Measurements from ENCODE around the gene OSBP2.

Gene OSBP2

DNA sequence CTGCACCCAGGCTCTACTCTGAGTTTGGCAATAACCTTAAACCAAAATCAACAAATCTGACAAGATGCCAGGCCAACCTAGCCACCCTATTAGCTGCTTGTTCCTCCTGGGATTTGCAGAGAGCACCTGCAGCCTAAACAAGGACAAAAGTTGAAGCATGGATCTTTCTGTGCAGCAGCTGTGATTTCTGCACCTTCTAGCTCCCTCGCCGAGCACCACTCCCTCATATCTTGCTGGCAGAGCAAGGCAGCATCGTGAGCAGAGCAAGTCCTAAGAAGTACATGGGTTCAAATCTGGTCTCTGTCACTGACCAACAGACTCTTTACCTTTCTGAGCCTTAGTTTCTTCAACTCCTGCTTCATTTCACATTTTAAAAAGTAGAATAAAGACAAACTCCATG is 235.6 kb downstream of the OSBP2 start:
- Histone ChIP-seq H3K4me2 (ENCODE audit: low read length) (no peak overlapping the region), H3K27ac (ENCODE audit: low read length) (no peak overlapping the region), H3K4me1 (ENCODE audit: low read length) (no peaks in the 10 kb centered on the region), H2AFZ (ENCODE audit: low read depth, low read length) (no peak overlapping the region), H3K4me3 (ENCODE audit: low read length) (no peak overlapping the region), H3K79me2 (ENCODE audit: low read length) (no peaks in the 10 kb centered on the region), H3K9me3 (ENCODE audit: insufficient read depth, low read length) (no peaks in the 10 kb centered on the region), H3K9ac (ENCODE audit: low read length) (no peak overlapping the region), H3K27me3 (ENCODE audit: low read depth, low read length) (no peaks in the 10 kb centered on the region), H4K20me1 (ENCODE audit: insufficient read depth, low read length) (no peaks in the 10 kb centered on the region), H3K36me3 (replicated peaks; ENCODE audit: low read depth, low read length) (peaks cover 68% of the 10 kb centered on the region)
- TF ChIP-seq, protein P1, sequence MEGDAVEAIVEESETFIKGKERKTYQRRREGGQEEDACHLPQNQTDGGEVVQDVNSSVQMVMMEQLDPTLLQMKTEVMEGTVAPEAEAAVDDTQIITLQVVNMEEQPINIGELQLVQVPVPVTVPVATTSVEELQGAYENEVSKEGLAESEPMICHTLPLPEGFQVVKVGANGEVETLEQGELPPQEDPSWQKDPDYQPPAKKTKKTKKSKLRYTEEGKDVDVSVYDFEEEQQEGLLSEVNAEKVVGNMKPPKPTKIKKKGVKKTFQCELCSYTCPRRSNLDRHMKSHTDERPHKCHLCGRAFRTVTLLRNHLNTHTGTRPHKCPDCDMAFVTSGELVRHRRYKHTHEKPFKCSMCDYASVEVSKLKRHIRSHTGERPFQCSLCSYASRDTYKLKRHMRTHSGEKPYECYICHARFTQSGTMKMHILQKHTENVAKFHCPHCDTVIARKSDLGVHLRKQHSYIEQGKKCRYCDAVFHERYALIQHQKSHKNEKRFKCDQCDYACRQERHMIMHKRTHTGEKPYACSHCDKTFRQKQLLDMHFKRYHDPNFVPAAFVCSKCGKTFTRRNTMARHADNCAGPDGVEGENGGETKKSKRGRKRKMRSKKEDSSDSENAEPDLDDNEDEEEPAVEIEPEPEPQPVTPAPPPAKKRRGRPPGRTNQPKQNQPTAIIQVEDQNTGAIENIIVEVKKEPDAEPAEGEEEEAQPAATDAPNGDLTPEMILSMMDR (IDR thresholded peaks at IDR 0.05; ENCODE audit: low read depth, low read length), result no peak
- no peak for TF ChIP-seq EZH2phosphoT487 (IDR thresholded peaks at IDR 0.05; ENCODE audit: low read depth)

DNA sequence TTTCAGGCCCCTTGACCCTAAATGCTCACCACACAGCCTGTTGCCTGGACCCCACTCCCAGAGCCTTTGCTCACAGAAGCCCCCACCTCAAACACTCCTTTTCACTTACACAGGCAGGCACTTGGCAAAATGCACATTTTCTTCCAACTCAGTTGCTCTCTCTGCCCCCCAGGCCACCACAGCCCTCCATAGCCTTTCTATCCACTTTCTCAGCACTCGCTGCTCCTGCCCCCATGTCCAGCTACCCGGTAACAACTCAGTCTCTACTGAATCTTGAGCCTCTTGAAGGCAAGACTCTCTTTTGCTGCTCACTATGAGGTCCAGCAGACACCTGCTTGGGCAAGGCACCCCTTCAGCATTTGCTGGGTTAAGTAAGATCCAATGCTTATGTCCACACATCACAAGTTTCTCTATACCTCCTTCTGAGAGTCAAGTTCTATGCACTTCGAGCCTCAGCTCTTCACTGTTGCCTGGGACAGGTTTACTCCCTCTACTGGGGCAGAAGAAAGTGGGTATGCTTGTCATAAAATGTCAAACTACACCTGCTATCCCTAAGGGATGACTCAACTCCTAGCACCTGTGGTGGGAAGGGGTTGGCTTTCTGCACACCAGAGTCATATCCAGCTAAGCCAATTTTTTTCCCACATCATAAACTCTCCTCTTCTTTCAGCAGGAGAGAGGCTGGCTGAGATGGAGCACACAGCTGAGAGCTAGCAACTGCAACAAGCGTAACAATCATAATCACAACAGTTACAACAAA is 237.0 kb downstream of the OSBP2 start:
- no peak for TF ChIP-seq EZH2phosphoT487 (IDR thresholded peaks at IDR 0.05; ENCODE audit: low read depth)
- TF ChIP-seq, protein P1 (IDR thresholded peaks at IDR 0.05; ENCODE audit: low read depth, low read length), result no peak
- H3K36me3 ChIP-seq (replicated peaks; ENCODE audit: low read depth, low read length), result peaks cover 83% of the 10 kb centered on the region
- H3K27me3 ChIP-seq (ENCODE audit: low read depth, low read length), result no peaks in the 10 kb centered on the region
- no peaks in the 10 kb centered on the region for H3K9me3 ChIP-seq (ENCODE audit: insufficient read depth, low read length)
- H3K4me2 ChIP-seq (ENCODE audit: low read length), result no peak overlapping the region
- H2AFZ ChIP-seq (ENCODE audit: low read depth, low read length), result no peak overlapping the region
- no peaks in the 10 kb centered on the region for H4K20me1 ChIP-seq (ENCODE audit: insufficient read depth, low read length)
- H3K9ac ChIP-seq (ENCODE audit: low read length), result no peak overlapping the region
- no peak overlapping the region for H3K27ac ChIP-seq (ENCODE audit: low read length)
- no peak overlapping the region for H3K4me3 ChIP-seq (ENCODE audit: low read length)
- no peaks in the 10 kb centered on the region for H3K79me2 ChIP-seq (ENCODE audit: low read length)
- H3K4me1 ChIP-seq (ENCODE audit: low read length), result no peaks in the 10 kb centered on the region

DNA sequence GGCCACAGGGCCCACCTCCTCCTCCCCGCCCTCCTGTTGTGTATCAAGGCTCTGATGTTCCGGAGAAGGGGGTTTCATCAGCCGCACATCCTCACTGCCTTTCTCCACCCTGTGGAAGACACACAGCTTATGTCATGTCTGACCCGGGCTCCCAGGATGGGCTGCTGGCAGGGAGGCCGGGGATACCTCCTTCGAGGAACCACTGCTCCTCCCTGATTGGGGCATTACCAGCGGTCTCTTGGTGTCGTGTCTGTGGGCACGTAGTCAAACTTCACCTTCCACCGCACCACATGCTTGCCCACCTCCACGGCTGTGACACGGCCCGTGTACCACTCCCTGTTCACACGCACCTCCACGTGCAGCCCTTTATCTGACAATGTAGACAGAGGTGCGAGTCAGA is 238.0 kb downstream of the OSBP2 start:
- Histone ChIP-seq H3K4me1 (ENCODE audit: low read length) (no peaks in the 10 kb centered on the region), H3K27ac (ENCODE audit: low read length) (no peak overlapping the region), H3K36me3 (replicated peaks; ENCODE audit: low read depth, low read length) (peaks cover 87% of the 10 kb centered on the region), H3K4me3 (ENCODE audit: low read length) (no peak overlapping the region), H2AFZ (ENCODE audit: low read depth, low read length) (no peak overlapping the region), H3K9ac (ENCODE audit: low read length) (no peak overlapping the region), H3K4me2 (ENCODE audit: low read length) (no peak overlapping the region), H3K9me3 (ENCODE audit: insufficient read depth, low read length) (no peaks in the 10 kb centered on the region), H3K27me3 (ENCODE audit: low read depth, low read length) (no peaks in the 10 kb centered on the region), H4K20me1 (ENCODE audit: insufficient read depth, low read length) (no peaks in the 10 kb centered on the region), H3K79me2 (ENCODE audit: low read length) (no peaks in the 10 kb centered on the region)
- TF ChIP-seq, protein P1 (IDR thresholded peaks at IDR 0.05; ENCODE audit: low read depth, low read length), result no peak
- TF ChIP-seq EZH2phosphoT487 (IDR thresholded peaks at IDR 0.05; ENCODE audit: low read depth), result no peak

DNA sequence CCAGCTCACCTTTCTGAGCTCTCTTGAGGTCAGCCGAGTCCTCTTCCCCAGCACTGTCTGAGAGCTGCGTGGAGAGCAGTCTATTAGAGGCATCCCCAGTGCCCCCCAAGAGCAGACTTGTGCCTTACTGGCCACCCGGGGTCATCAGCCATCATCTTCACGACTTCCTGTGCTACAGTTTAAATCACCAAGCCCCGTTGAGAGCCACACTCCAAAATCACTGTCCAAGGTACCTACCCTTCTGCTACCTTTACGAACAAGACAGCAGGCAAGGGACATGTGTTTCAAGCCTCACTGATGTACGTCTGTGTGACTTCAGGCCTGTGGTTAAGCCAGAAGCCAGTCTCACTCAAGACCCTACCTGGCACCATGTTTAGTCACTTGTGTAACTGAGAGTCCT is 238.8 kb downstream of the OSBP2 start:
- H3K4me1 ChIP-seq (ENCODE audit: low read length), result no peaks in the 10 kb centered on the region
- no peaks in the 10 kb centered on the region for H4K20me1 ChIP-seq (ENCODE audit: insufficient read depth, low read length)
- no peak overlapping the region for H3K4me3 ChIP-seq (ENCODE audit: low read length)
- no peak overlapping the region for H3K27ac ChIP-seq (ENCODE audit: low read length)
- H3K9ac ChIP-seq (ENCODE audit: low read length), result no peak overlapping the region
- H3K4me2 ChIP-seq (ENCODE audit: low read length), result no peak overlapping the region
- H3K9me3 ChIP-seq (ENCODE audit: insufficient read depth, low read length), result no peaks in the 10 kb centered on the region
- no peak overlapping the region for H2AFZ ChIP-seq (ENCODE audit: low read depth, low read length)
- H3K27me3 ChIP-seq (ENCODE audit: low read depth, low read length), result no peaks in the 10 kb centered on the region
- no peaks in the 10 kb centered on the region for H3K79me2 ChIP-seq (ENCODE audit: low read length)
- H3K36me3 ChIP-seq (replicated peaks; ENCODE audit: low read depth, low read length), result peaks cover 85% of the 10 kb centered on the region
- TF ChIP-seq, protein P1 (IDR thresholded peaks at IDR 0.05; ENCODE audit: low read depth, low read length), result no peak
- TF ChIP-seq EZH2phosphoT487 (IDR thresholded peaks at IDR 0.05; ENCODE audit: low read depth), result no peak

All from OCI-LY3 (cell line).